HG03175 (cell line): ENCODE data around the gene ABCG5.

Source experiments
- ATAC-seq: cut with Tn5 transposase; IDR thresholded peaks from one replicate; pipeline ENCODE4 v1.9.1; 2021; ENCODE audit warnings: mild to moderate bottlenecking, moderate library complexity; ENCODE audit not compliant: unreplicated experiment

The ABCG5 gene

DNA sequence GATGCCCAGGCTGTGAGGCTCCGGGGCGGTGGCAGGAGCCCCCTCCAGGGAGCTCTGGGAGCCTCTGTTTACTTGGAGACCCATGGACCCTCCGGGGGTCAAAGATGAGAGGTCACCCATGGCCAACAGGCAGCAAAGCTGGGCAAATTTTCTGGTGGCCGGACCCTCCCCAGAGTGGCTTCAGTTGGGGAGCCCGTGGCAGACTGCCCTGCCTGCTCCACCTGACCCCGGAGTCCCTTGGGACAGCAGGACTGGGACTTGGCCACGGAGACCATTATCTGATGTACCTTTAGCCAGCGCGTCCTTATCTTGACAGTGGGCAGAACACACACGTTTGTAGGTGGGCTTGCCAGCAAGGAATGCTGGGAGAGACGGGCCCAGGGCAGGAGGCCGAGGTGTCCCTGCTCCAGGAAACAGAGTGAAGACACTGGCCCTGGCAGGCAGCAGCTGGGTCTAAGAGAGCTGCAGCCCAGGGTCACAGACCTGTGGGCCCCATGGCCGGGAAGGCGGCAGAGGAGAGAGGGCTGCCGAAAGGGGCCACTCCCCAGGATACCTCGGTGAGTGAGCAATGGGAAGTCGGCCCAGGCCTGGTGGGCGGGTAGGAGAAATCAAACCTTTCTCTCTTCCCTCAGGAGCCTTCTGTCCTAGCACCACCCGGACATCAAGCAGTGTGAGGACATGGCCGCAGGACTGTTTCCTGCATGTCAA, at the start of gene ABCG5, which contains the start of gene ABCG8:
Gene ABCG5 (minus strand): TSS at position 280 of the 708 bp plus-strand sequence. CDS start 160 bp downstream, at position 120.
Gene ABCG8 (plus strand): TSS at position 412 of the 708 bp plus-strand sequence. CDS start 83 bp downstream, at position 495.
- no peak for ATAC-seq

DNA sequence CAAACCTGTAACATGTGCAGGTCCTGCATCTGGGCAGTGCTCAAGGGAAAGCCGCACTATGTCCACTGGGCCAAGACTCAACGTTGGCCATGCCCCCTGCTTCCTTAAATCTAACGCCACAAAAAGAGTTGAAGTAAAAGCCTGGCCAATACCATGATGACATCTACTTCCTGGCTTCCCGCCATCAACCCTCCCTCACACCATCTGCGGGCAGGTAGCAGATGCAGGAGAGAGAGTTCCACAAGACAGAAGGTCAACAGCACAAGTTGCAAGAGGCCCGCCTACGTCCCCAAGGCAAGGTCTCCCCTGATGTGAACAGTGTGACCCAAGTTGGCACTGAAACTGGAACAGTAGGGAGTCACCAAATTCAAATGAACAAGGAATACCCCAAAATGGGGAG, 48.5 kb upstream of the ABCG5 start:
- ATAC-seq, result no peak

DNA sequence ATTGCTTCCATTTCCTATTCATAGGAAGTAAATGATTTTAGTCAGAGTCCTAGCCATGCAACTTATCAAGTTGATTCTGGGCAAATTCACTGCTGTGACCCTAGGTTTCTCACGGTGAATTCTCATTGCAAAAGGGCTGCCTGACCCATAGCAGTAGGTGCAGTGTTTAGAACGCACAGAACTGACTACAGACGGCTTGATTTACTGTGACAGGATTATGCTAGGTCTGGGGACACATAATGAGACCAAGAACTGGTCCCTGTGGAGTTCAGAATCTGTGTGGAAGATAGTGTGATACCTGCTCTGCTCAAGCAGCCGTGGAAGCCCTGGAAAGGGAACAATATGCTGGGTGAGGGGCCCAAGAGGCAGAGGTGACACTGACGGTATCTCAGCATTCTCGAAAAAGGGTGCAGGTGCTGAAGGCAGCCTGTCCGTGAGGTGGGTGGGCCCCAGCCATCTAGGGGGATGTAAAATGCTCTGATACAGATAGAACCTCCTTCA, 46.5 kb upstream of the ABCG5 start:
- no peak for ATAC-seq

- ATAC-seq, result no peak
These were observed 46.0 kb upstream of the ABCG5 start for GRCh38 chr2:43884689-43885088.

- no peak for ATAC-seq
These were observed 43.7 kb upstream of the ABCG5 start for GRCh38 chr2:43882312-43882711.

- ATAC-seq, result no peak
These were observed 42.3 kb upstream of the ABCG5 start for GRCh38 chr2:43880952-43881351.

DNA sequence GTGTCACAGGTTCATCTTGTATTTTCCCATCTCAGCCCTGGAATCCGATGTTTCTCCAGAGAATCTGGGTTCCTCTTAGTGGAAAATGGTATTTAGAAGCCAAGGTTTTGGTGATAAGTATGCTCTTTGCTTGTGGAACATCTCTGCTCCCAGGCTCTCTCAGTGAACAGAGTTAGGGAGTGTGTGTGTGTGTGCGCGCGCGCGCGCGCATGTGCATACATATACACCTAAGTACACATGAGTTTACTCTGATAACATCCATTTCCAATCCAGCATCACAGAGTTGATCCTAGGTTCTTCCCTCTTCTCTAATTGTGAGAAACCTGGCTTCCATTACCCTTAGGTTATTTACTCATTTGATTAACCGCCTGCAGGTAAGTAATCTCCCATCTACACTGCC, 41.8 kb upstream of the ABCG5 start:
- ATAC-seq, result no peak

DNA sequence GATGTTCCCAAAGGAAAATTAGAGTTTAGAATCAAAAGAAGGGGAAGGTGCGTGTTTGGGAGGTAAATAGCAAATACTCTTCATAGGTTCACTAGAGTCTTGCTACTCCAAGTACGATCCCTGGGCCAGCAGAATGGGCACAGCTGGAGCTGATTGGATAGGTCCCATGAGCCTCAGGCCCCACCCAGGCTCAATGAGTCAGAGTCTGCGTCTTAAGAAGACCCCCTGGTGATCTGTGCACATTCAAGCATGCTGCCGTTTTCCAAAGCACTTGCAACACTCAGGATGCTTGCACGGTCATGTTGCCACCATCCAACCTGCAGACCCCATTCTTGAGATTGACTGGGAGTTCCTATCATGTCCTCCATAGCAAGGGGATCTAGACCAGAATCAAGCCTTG, 40.6 kb upstream of the ABCG5 start:
- ATAC-seq, result no peak

DNA sequence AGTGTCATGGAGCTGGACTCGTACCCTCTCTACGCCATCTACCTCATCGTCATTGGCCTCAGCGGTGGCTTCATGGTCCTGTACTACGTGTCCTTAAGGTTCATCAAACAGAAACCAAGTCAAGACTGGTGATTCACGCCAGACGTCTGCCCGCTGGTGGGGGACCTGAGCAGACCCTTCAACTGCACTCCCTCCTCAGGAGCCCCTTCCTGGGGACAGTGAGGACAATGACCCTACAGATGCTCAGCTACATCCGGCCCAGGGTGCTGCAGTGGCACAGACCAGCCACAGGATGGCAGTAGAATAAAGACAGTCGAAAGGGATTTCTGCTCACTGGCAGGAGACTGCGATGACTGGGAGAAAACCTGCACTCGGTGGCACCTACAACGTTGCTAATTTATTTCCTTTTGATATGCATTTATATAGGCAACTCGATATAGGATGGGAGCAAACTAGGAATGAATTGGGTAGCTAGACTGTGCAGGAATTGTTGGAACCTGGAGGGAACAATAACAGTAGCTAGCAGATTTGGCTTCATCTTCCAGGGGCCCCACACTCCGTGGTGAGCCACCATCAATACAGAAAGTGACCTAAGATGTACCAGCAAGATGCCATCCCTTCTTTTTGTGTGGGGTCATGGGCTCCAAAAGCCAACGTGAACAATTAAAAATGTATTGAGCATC, 39.3 kb upstream of the ABCG5 start:
- ATAC-seq, result peak; percentile 77

DNA sequence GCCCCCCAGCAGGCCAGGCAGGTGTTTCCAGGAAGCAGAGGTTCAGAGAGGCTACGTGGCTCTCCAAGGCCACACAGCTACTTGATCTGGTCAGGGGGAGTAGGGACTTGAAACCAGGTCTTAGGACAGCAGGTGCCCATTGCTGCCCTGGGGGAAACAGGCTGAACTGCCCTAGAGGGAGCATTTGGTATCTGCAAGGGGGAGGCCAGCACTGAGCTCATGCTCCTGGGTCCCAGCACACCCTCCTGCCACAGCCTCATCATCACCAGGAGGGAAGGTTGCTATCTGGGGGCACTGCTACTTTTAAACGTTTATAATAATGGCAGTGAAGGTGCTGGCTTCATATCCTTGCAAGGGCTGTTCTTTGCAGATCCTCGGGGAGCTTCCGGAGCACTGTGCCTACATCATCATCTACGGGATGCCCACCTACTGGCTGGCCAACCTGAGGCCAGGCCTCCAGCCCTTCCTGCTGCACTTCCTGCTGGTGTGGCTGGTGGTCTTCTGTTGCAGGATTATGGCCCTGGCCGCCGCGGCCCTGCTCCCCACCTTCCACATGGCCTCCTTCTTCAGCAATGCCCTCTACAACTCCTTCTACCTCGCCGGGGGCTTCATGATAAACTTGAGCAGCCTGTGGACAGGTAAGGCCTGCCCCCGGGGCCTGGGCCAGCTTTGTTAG, 36.3 kb upstream of the ABCG5 start:
- ATAC-seq, result no peak

- no peak for ATAC-seq
These were observed 33.5 kb upstream of the ABCG5 start for GRCh38 chr2:43872151-43872550.

GRCh38 chr2:43855292-43855691, 16.7 kb upstream of the ABCG5 start:
- no peak for ATAC-seq

- no peak for ATAC-seq
These were observed 16.0 kb upstream of the ABCG5 start for GRCh38 chr2:43854671-43855070.

DNA sequence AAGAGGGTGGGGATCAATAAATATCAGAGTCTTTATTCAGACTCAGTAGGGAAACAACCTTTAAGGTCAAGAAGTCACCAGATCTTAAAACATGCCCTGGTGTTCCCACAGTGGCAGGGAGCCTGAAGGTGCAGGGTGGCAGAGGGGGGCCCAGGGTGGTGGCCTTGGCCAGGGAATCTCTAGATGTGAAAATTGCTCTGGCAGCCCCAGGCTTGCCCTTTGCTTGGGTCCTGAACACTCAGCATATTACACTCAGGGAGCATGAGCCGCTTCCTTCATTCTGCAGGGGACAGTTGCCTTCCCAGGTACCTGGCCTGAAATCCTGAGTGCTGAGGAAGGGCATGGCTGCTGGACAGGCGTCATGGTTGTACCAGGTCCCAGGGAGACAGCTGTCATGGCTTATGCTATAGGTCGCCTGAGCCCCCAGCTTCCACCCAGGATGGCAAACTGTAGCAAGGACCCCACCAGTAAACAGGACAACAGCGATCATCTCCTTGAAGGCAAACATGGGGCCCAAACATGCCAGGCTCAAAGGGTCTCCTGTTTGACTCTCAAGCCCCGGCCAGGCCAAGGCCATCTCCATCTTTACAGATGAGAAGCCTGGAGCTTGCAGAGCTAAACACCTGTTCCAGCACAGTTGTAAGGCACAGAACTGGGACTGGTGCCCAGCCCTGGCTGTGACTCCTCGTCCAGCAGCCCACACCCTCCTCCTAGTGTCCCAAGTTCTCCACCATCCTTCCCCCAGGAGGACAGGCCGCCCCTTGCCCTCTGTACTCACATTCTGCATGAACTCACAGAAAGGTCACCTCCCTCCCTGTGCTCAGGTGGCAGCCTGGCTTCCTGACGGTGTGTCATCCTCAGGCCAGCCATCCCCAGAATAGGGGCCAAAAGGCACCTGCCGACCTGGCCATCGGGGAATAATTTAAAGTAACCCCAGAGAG, 14.8 kb upstream of the ABCG5 start:
- ATAC-seq, result no peak

GRCh38 chr2:43852196-43852730, 13.6 kb upstream of the ABCG5 start:
- ATAC-seq, result no peak

DNA sequence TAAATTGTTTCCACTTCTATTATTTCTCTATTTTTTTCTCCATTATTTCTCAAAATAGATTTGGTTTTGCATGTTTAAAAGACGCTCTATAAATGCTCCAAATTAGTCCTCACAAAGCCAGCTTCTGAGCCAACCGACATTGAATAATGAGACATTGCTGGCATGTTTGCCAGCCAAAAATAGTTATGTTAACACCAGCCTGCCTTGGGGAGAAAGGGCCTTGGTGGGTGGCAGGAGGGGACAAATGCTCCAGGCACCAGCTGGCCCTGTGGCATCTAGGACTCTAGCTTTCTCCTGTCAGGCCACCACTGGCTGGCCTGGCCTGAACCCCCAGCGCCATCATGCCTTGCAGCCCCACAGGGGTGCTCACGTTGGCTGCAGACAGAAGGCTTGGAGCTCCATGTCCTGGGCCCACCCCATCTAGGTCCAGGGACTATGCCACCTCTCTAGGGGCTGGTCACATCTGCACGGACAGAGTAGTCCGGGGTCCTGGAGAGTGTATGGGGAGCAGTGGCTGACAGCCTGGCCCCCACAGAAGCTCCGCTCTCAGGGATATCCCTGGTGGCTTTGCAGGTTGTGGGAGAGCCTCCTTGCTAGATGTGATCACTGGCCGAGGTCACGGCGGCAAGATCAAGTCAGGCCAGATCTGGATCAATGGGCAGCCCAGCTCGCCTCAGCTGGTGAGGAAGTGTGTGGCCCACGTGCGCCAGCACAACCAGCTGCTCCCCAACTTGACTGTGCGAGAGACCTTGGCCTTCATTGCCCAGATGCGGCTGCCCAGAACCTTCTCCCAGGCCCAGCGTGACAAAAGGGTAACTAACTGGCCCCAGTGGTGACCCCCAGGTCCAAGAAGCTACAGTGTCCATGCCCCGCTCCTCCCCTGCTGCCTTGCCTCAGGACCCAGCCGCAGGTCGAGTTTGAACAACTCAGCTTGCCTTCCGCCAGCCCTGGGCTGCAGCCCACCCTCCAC, 12.7 kb upstream of the ABCG5 start:
- ATAC-seq, result no peak

- ATAC-seq, result no peak
These were observed 9.6 kb upstream of the ABCG5 start for GRCh38 chr2:43848214-43848613.

- no peak for ATAC-seq
These were observed 7.6 kb upstream of the ABCG5 start for GRCh38 chr2:43846140-43846793.

DNA sequence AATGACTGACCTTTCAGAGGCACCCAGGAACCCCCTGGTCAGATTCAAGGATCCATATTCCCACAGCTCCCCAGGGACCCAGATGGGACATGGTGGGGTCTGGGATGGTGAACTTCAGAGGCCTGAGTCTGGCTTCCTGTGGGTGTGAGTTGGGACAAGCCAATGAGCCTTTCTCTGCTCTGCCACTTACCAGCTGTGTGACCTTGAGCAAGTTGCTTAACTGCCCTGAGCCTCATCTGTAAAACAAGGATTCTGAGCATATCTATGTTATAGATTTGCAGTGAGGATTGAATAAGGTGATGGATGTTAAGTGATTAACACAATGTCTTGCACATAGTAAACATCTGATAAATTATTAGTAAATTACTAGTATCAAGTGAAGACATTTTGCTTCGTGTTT, 6.5 kb upstream of the ABCG5 start:
- no peak for ATAC-seq
